Central memory CD4-positive, alpha-beta T cell (primary cell): ENCODE results near the gene C5orf58.

Experiments used
- DNase-seq: peaks from one replicate; pipeline ENCODE4 v3.0.0; 2022
- total RNA-seq, 3 experiments: gene quantifications; one replicate each; lab custom pipeline; 2026; lab: John Stamatoyannopoulos, UW

The C5orf58 gene
- total RNA-seq: 0 to 0.04 (median 0) reads per million in 3 experiments

- DNase-seq: no peak
Observed at GRCh38 chr5:170232786-170233185, at the start of gene C5orf58. Gene C5orf58, plus strand, starts transcription at chr5:170232985. Its CDS starts 1,992 bp downstream, at chr5:170234977.

DNA sequence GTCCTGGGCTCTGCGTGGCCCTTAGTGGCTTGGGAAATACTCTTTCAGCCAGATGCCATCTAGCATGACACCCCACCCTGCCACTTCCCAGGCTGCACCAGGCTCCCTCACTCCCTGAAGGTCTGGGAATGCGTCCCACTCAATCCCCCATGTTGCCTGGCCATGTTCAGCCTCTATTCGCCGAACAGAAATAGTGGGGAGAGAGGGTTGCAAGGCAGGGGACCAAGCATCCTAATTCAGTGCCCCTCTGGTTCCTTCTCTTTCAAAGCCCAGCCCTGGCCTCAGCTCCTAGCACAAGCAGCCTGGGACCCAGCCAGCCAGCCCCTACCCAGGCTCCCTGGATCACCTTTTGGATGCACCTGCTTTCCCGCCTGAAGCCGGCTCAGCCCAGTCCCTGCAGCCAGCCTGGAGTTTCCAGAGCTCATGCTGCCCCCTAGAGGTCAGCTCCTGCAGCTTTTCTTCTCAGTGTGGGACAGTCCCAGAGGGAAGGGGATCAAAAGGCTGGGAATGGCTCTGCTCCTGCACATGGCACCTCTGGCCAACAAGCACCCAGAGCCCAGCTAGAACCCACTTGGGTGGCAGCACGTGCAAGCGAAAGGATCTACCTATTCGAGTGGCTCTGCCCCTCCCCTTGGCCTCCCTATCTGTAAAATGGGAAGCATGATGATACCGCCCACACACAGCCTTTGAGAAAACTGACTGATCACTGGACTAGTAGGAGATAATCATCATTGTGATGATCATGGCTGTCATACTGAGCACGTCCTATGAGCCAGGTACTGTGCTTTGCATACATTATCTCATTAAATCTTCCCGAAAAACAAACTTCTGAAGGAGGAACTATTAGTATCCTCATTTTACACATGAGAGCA lies 48.7 kb upstream of the C5orf58 start:
- DNase-seq: no peak

- no peak for DNase-seq
Observed at GRCh38 chr5:170184737-170185136, 48.0 kb upstream of the C5orf58 start.

- no peak for DNase-seq
Observed at GRCh38 chr5:170186156-170186555, 46.6 kb upstream of the C5orf58 start.

DNA sequence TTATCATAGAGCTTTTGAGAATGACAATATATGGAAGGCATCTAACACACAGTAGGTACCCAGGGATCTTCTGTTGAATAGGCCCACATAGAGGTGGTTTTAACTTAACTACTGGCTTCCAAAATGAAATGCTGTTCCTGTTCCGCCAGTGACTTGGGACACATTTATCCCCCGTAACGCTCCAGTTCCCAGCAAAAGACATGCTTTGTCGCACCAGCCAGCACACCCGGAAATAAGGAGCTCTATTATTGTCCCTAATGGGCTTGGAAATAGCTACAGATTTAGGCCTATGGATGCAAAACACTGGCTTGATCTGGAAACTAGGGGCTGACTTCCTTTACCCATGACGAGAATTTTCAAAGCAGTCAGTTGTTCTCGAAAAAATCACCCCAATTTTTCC lies 45.9 kb upstream of the C5orf58 start:
- no peak for DNase-seq

- DNase-seq: no peak
Observed at GRCh38 chr5:170190436-170191134, 42.2 kb upstream of the C5orf58 start.

- DNase-seq: no peak
Observed at GRCh38 chr5:170192829-170193228, 40.0 kb upstream of the C5orf58 start.

- DNase-seq: no peak
Observed at GRCh38 chr5:170195961-170196360, 36.8 kb upstream of the C5orf58 start.

- DNase-seq: no peak
Observed at GRCh38 chr5:170200876-170201275, 31.9 kb upstream of the C5orf58 start.

DNA sequence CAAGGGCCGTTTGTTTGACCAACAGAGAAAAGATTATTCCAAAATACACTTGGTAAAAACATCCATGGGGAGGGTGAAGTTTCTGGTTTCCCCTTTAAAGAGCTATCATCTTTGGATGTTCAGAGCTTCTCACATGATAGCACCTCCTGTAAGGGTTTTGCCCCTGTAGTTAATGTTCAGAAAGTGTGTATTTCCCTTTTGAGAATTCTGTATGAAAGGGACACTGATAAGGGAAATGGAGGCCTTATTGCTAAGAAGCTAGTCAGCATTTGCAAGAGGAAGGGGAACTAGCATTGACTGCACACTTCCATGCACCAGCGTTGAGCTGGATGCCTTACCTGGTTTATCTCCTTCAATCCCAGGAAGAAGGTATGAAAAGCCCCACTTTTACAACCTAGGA lies 31.5 kb upstream of the C5orf58 start:
- DNase-seq: no peak

DNA sequence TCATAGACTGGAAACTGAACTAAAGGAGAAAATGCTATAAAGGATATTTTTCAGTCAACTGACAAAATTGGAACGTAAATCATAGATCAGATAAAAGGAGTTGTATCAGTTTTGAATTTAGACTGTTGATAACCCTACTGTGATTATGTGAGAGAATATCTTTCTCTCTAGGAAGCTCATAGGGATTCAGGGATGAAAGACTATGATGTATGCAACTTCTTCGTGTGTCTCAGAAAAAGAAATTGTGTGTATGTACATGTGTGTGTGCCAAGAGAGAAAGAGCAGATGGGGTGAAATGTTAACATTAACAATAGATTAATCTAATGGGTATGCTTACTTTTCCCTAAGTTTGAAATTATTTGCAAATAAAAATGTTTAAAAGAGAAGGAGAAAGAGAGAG lies 30.7 kb upstream of the C5orf58 start:
- no peak for DNase-seq

GRCh38 chr5:170204202-170204601 lies 28.6 kb upstream of the C5orf58 start:
- DNase-seq: no peak

DNA sequence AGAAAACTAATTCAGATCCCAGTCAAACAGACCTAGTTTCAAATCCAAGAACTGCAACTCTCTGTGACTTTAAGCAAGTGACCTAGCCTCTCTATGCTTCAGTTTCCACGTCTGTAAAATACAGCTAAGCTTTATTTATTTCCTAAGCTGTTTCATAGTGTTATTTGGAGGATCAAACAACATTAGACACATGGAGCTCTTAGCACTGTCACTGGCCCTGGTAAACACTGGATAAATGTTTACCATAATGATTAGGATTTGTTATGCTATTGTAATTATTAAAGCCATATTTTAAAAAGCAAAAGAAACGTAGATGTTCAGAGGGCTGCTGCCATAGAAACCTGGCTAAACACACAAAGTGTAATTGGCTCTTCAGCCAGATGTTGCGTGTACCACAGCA lies 26.6 kb upstream of the C5orf58 start:
- no peak for DNase-seq

DNA sequence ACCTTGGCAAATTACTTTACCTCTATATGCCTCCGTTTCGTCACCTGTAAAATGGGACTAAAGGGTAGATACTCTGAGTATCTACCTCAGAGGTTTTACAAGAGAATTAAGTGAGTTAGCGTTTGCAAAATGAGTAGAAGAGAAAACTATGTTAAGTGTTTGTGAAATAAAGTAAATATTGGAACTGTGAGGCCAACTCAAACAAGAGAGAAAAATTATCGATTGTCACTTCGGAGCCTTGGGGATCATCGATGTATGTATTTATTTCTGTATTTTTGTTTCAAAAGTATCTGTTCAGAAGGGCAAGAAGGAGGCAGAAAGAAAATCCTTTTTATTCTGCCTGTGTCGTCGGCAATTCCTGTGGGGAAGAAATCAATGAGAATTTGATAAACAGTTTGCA lies 25.8 kb upstream of the C5orf58 start:
- no peak for DNase-seq

- DNase-seq: no peak
Observed at GRCh38 chr5:170211575-170212334, 21.0 kb upstream of the C5orf58 start.

DNA sequence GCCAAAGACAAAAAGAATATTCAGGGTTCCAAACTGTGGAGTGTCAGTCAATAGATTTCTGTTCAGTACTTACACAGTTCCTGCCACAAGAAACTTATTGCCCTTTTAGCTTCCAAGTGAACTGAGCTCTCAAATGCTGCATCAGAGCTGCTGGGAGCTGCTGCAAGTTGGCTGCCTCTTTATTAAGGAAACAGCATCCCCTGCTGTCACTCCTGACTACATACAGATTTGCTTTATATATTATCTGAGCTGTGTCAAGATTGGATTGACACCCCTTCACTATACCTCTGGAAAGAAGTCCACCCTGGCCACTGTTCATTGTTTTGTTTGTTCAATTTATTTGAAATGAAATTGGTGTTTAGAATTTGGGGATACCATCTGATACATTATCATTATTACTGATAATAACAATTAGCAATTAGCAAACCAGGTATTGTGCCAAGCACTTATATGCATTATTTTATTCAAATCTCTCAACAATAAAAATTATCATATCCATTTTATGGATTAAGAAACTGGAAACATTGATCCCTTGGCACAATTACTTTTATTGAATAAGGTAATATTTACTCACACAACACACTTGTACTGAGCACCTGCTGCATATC lies 16.4 kb upstream of the C5orf58 start:
- no peak for DNase-seq

- no peak for DNase-seq
Observed at GRCh38 chr5:170217831-170218230, 15.0 kb upstream of the C5orf58 start.

DNA sequence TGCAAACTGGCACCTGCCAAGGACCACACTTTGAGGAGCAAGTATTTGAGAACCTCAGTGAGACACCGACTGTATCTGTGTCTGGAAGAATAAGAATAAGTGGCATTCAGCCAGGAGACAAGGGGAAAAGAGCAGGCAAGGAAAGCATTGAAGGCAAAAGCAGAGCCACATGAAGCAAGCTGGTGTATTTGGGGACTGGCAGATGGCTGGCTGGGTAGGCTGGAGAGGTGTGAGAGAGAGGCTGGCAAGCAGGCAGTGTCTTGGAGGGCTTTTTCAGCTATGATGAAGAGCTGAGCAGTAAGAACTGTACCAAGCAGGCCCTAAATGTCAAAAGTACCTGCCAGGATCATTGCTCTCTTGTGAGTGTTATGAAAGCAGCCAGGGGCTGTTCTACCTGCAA lies 14.1 kb upstream of the C5orf58 start:
- no peak for DNase-seq

GRCh38 chr5:170219615-170220014 lies 13.2 kb upstream of the C5orf58 start:
- no peak for DNase-seq

DNA sequence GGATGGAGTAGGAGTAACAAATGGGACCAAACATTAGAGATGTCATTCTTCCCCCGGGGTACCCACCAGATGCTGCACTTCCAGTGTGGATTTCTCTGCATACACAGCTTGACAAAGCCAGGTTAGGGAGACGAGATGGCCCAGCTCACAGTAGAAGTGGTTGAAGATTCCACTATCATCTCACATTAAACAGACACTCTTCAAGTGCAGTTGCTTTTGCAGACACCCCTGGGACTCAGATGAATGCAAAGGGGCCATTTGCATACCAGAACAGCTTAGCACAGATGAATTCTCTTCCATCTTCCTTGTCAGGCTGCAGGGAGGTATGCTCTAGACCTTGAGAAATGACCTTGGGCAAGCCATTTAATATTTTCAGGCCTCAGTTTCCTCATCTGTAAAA lies 12.6 kb upstream of the C5orf58 start:
- no peak for DNase-seq

- no peak for DNase-seq
Observed at GRCh38 chr5:170221327-170221741, 11.5 kb upstream of the C5orf58 start.

- DNase-seq: no peak
Observed at GRCh38 chr5:170223360-170223759, 9.4 kb upstream of the C5orf58 start.

DNA sequence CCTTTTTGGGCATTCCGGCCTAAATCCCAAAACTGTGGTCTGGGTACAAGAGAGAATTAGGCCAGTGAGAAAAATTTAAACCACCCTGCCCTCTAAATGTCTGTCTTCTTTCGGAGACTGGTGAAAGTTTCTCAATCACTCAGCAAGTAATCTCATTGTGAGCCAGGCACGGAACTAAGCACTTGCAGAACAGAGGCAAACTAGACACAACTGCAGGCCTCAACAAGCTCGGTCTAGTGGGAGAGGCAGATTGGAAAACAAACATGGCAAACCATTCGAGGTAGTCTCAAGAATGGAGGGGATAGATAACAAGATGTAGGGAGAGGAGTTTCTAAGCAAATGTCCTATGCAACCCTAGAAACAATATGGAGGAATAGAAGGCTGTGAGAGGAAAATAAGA lies 8.9 kb upstream of the C5orf58 start:
- no peak for DNase-seq
